Tibial nerve (tissue), 4 donors: ENCODE data around the gene FKBP10. TPM values are rescaled to one million over a fixed set of nuclear protein-coding genes. Genes with fewer than 3 reads are reported as not detected.
"Not testable (repeated sequence)": the region's sequence is repeated elsewhere in the genome, so short reads cannot be mapped to it uniquely, and the experiment has no call there.

Experiments used
- DNase-seq, 2 donors: peaks; one replicate each; pipeline ENCODE4 v3.0.0-alpha.2; 2019; ENCODE audit warnings: low spot score in 2 of 2
- H3K27ac ChIP-seq, 4 donors: fragments of 200-600 bp; sonication (generic) in 3 of 4; one replicate each; pipeline ENCODE4 v1.5.1; 2017 to 2019; ENCODE audit warnings: mild to moderate bottlenecking in 1 of 4
- H3K27me3 ChIP-seq, 2 donors: fragments of 200-600 bp; sonication (generic) in 1 of 2; one replicate each; pipeline versions ENCODE4 v1.5.1 to v1.6.0; 2017 to 2019
- H3K36me3 ChIP-seq, 3 donors: fragments of 200-600 bp; sonication (generic); one replicate each; pipeline ENCODE4 v1.5.1; 2018 to 2019
- H3K4me1 ChIP-seq, 4 donors: fragments of 200-600 bp; sonication (generic) in 3 of 4; one replicate each; pipeline ENCODE4 v1.5.1; 2017 to 2019
- H3K4me3 ChIP-seq, 4 donors: fragments of 200-600 bp; sonication (generic) in 3 of 4; one replicate each; pipeline ENCODE4 v1.5.1; 2017 to 2019; ENCODE audit warnings: mild to moderate bottlenecking in 1 of 4, moderate library complexity in 1 of 4
- H3K9me3 ChIP-seq, 4 donors: fragments of 200-600 bp; sonication (generic) in 3 of 4; one replicate each; pipeline ENCODE4 v1.5.1; 2017 to 2019
- CTCF ChIP-seq, 5 experiments: fragments of 200-600 bp in 3 of 5; fragments of 450-650 bp in 2 of 5; sonication (generic) in 3 of 5; IDR thresholded peaks; one replicate each; pipeline ENCODE4 v1.5.1; 2016 to 2019; ENCODE audit warnings: antibody characterized with exemption in 5 of 5, mild to moderate bottlenecking in 3 of 5, moderate library complexity in 2 of 5
- EP300 ChIP-seq, 2 donors: sonication (generic); formaldehyde crosslinking; IDR thresholded peaks; one replicate each; pipeline ENCODE4 v1.6.1; 2017; ENCODE audit warnings: antibody characterized with exemption in 2 of 2, mild to moderate bottlenecking in 1 of 2
- POLR2A ChIP-seq, 2 donors: fragments of 450-650 bp; IDR thresholded peaks; one replicate each; pipeline ENCODE4 v1.6.1; 2017; ENCODE audit warnings: antibody characterized with exemption in 2 of 2, mild to moderate bottlenecking in 2 of 2, moderate library complexity in 2 of 2
- WGBS, 2 donors: methylation state at CpG; one replicate each; pipeline ENCODE4 v1.1.5; 2018; 5-methylcytosine and 5-hydroxymethylcytosine counted together
- total RNA-seq, 4 donors: library from RNA; depleted of rRNA; stranded (reverse); fragments of >200 nt; gene quantifications; one replicate each; pipeline ENCODE4 v1.1.0, GENCODE V29; 2016

FKBP10 gene
- total RNA-seq, 4 donors from 2014 or later = 47.9 to 103 (median 77.4) TPM

- TF ChIP-seq POLR2A (IDR thresholded peaks at IDR 0.05) (no peak), EP300 (IDR thresholded peaks at IDR 0.05) (no peak)
- Histone ChIP-seq H3K9me3 (no peaks in the 10 kb centered on the region), H3K4me3 (peak overlapping the region; percentile 70 to 97 (median 81)), H3K27me3 (no peaks in the 10 kb centered on the region), H3K4me1 (peaks cover 0 to 18% (median 7%) of the 10 kb centered on the region in 4 donors), H3K36me3 (peaks cover 0 to 27% (median 0%) of the 10 kb centered on the region in 3 donors), H3K27ac (peak overlapping the region; percentile 61 to 87 (median 82))
- no peak for DNase-seq
- 14% methylated on average over 13 of the region's 13 CpGs for WGBS, 2 donors
Measured at GRCh38 chr17:41835214-41835799, 22.5 kb downstream of the FKBP10 start.

- Histone ChIP-seq H3K9me3 (no peaks in the 10 kb centered on the region), H3K36me3 (peaks cover 0 to 20% (median 0%) of the 10 kb centered on the region in 3 donors), H3K27ac (peak within 1 kb of the TSS; percentile 61 to 87 (median 82)), H3K4me3 (peak within 1 kb of the TSS; percentile 70 to 97 (median 81)), H3K4me1 (peaks cover 0 to 18% (median 7%) of the 10 kb centered on the region in 4 donors), H3K27me3 (no peaks in the 10 kb centered on the region)
- TF ChIP-seq POLR2A (IDR thresholded peaks at IDR 0.05) = peak in 1 of 2 donors; percentile 41
- TF ChIP-seq CTCF (IDR thresholded peaks at IDR 0.05) = no peak
- TF ChIP-seq EP300 (IDR thresholded peaks at IDR 0.05) = peak in 1 of 2 donors; percentile 50
- DNase-seq = peak in 1 of 2 donors; percentile 18
- WGBS, 2 donors = 1 to 2% methylated on average over 48 to 54 of the region's 72 CpGs
Measured at GRCh38 chr17:41835800-41836549, 23.2 kb downstream of the FKBP10 start, which contains the start of gene NT5C3B. TSS of gene NT5C3B (minus strand) at chr17:41836232. CDS start at chr17:41836193, 39 bp downstream.

GRCh38 chr17:41836550-41837196 is 23.9 kb downstream of the FKBP10 start:
- peaks cover 0 to 13% (median 0%) of the 10 kb centered on the region in 3 donors for H3K36me3 ChIP-seq
- H3K27ac ChIP-seq = peak overlapping the region; percentile 61 to 87 (median 82)
- H3K4me3 ChIP-seq = peak overlapping the region; percentile 70 to 97 (median 81)
- TF ChIP-seq POLR2A (IDR thresholded peaks at IDR 0.05) = no peak
- no peak for TF ChIP-seq EP300 (IDR thresholded peaks at IDR 0.05)
- TF ChIP-seq CTCF (IDR thresholded peaks at IDR 0.05) = no peak
- no peak for DNase-seq
- H3K27me3 ChIP-seq = no peaks in the 10 kb centered on the region
- H3K9me3 ChIP-seq = no peaks in the 10 kb centered on the region
- peaks cover 0 to 18% (median 7%) of the 10 kb centered on the region in 4 donors for H3K4me1 ChIP-seq
- WGBS, 2 donors = 46 to 61% methylated on average over 21 of the region's 21 CpGs

- H3K27me3 ChIP-seq = no peaks in the 10 kb centered on the region
- H3K4me1 ChIP-seq = peaks cover 0 to 18% (median 7%) of the 10 kb centered on the region in 4 donors
- peaks cover 0 to under 1% (median 0%) of the 10 kb centered on the region in 3 donors for H3K36me3 ChIP-seq
- no peaks in the 10 kb centered on the region for H3K9me3 ChIP-seq
- WGBS, 2 donors = 94 to 95% methylated on average over 15 of the region's 15 CpGs
- no peak for TF ChIP-seq EP300 (IDR thresholded peaks at IDR 0.05)
- no peak for TF ChIP-seq POLR2A (IDR thresholded peaks at IDR 0.05)
- TF ChIP-seq CTCF (IDR thresholded peaks at IDR 0.05) = no peak
- H3K4me3 ChIP-seq = peak within 1 kb of the TSS in 1 of 4 donors; percentile 76
- H3K27ac ChIP-seq = peak within 1 kb of the TSS in 1 of 4 donors; percentile 86
- DNase-seq = no peak
Measured at GRCh38 chr17:41837761-41838538, 25.1 kb downstream of the FKBP10 start, which contains the start of gene KLHL10. TSS of gene KLHL10 (plus strand) at chr17:41837825. CDS start at chr17:41837933, 108 bp downstream.

GRCh38 chr17:41839448-41839847 is 26.6 kb downstream of the FKBP10 start:
- H3K27me3 ChIP-seq, H3K36me3 ChIP-seq, H3K27ac ChIP-seq, H3K4me3 ChIP-seq, DNase-seq, H3K9me3 ChIP-seq: not testable (repeated sequence)
- H3K4me1 ChIP-seq = peaks cover 0 to 16% (median 7%) of the 10 kb centered on the region in 4 donors
- 98% methylated on average over 2 of the region's 2 CpGs for WGBS, 2 donors

- WGBS, 2 donors = 87 to 93% methylated on average over 6 of the region's 6 CpGs
- H3K36me3 ChIP-seq, H3K9me3 ChIP-seq, H3K4me3 ChIP-seq, H3K4me1 ChIP-seq, H3K27me3 ChIP-seq, H3K27ac ChIP-seq, DNase-seq: not testable (repeated sequence)
Measured at GRCh38 chr17:41840781-41841180, 28.0 kb downstream of the FKBP10 start.
